IPS-18a (cell line): ENCODE measurements around the gene COL15A1.
"Not testable (repeated sequence)": the region's sequence is repeated elsewhere in the genome, so short reads cannot be mapped to it uniquely, and the experiment has no call there.

ENCODE experiments used
- H3K27ac ChIP-seq: one replicate; pipeline ENCODE4 v1.5.1; 2013; ENCODE audit warnings: low read length
- H3K27me3 ChIP-seq: one replicate; pipeline ENCODE4 v1.6.1; 2013; ENCODE audit warnings: mild to moderate bottlenecking, low read length; ENCODE audit not compliant: control insufficient read depth, insufficient read depth
- H3K36me3 ChIP-seq: one replicate; pipeline ENCODE4 v1.6.1; 2013; ENCODE audit warnings: low read depth, low read length; ENCODE audit not compliant: control insufficient read depth
- H3K4me1 ChIP-seq: one replicate; pipeline ENCODE4 v1.6.1; 2013; ENCODE audit warnings: low read depth, low read length; ENCODE audit not compliant: control insufficient read depth
- H3K4me3 ChIP-seq: one replicate; pipeline ENCODE4 v1.5.1; 2013; ENCODE audit warnings: low read length
- H3K9ac ChIP-seq: one replicate; pipeline ENCODE4 v1.6.1; 2013; ENCODE audit warnings: mild to moderate bottlenecking, low read length, moderate library complexity
- H3K9me3 ChIP-seq: one replicate; pipeline ENCODE4 v1.6.1; 2013; ENCODE audit warnings: low read depth, low read length; ENCODE audit not compliant: control insufficient read depth

Gene COL15A1

GRCh38 chr9:98943682-98944056 lies at the start of gene COL15A1:
COL15A1 (plus strand) TSS chr9:98943907; CDS start chr9:98944062, 155 bp downstream.
- Histone ChIP-seq H3K4me3 (peak within 1 kb of the TSS; percentile 54), H3K4me1 (no peaks in the 10 kb centered on the region), H3K9me3 (no peaks in the 10 kb centered on the region), H3K9ac (no peak within 1 kb of the TSS), H3K27ac (no peak within 1 kb of the TSS), H3K27me3 (peaks cover 57% of the 10 kb centered on the region), H3K36me3 (no peaks in the 10 kb centered on the region)

GRCh38 chr9:98894171-98894570 lies 49.5 kb upstream of the COL15A1 start:
- no peak overlapping the region for H3K4me3 ChIP-seq
- H3K27me3 ChIP-seq: no peaks in the 10 kb centered on the region
- no peak overlapping the region for H3K27ac ChIP-seq
- H3K36me3 ChIP-seq: no peaks in the 10 kb centered on the region
- H3K4me1 ChIP-seq: no peaks in the 10 kb centered on the region
- no peak overlapping the region for H3K9ac ChIP-seq
- no peaks in the 10 kb centered on the region for H3K9me3 ChIP-seq

- Histone ChIP-seq H3K27me3 (no peaks in the 10 kb centered on the region), H3K4me3 (no peak overlapping the region), H3K4me1 (no peaks in the 10 kb centered on the region), H3K9me3 (no peaks in the 10 kb centered on the region), H3K9ac (no peak overlapping the region), H3K36me3 (no peaks in the 10 kb centered on the region), H3K27ac (no peak overlapping the region)
Observed at GRCh38 chr9:98894761-98895160, 48.9 kb upstream of the COL15A1 start.

GRCh38 chr9:98896632-98897031 lies 47.1 kb upstream of the COL15A1 start:
- no peaks in the 10 kb centered on the region for H3K9me3 ChIP-seq
- no peak overlapping the region for H3K4me3 ChIP-seq
- no peaks in the 10 kb centered on the region for H3K36me3 ChIP-seq
- H3K27me3 ChIP-seq: no peaks in the 10 kb centered on the region
- no peak overlapping the region for H3K27ac ChIP-seq
- no peaks in the 10 kb centered on the region for H3K4me1 ChIP-seq
- no peak overlapping the region for H3K9ac ChIP-seq

- Histone ChIP-seq H3K27me3 (no peaks in the 10 kb centered on the region), H3K9ac (no peak overlapping the region), H3K4me1 (no peaks in the 10 kb centered on the region), H3K36me3 (no peaks in the 10 kb centered on the region), H3K9me3 (no peaks in the 10 kb centered on the region), H3K4me3 (no peak overlapping the region), H3K27ac (no peak overlapping the region)
Observed at GRCh38 chr9:98897745-98898144, 46.0 kb upstream of the COL15A1 start.

GRCh38 chr9:98899408-98900056 lies 44.2 kb upstream of the COL15A1 start:
- Histone ChIP-seq H3K36me3 (no peaks in the 10 kb centered on the region), H3K4me1 (no peaks in the 10 kb centered on the region), H3K27me3 (no peaks in the 10 kb centered on the region), H3K27ac (no peak overlapping the region), H3K9me3 (no peaks in the 10 kb centered on the region), H3K9ac (no peak overlapping the region), H3K4me3 (no peak overlapping the region)

- Histone ChIP-seq H3K4me1 (no peaks in the 10 kb centered on the region), H3K27ac (no peak overlapping the region), H3K9me3 (no peaks in the 10 kb centered on the region), H3K4me3 (no peak overlapping the region), H3K9ac (no peak overlapping the region), H3K36me3 (no peaks in the 10 kb centered on the region), H3K27me3 (no peaks in the 10 kb centered on the region)
Observed at GRCh38 chr9:98900244-98900643, 43.5 kb upstream of the COL15A1 start.

GRCh38 chr9:98900725-98901124 lies 43.0 kb upstream of the COL15A1 start:
- Histone ChIP-seq H3K4me3 (no peak overlapping the region), H3K27me3 (no peaks in the 10 kb centered on the region), H3K4me1 (no peaks in the 10 kb centered on the region), H3K27ac (no peak overlapping the region), H3K36me3 (no peaks in the 10 kb centered on the region), H3K9ac (no peak overlapping the region), H3K9me3 (no peaks in the 10 kb centered on the region)

- not testable (repeated sequence) for H3K9me3 ChIP-seq, H3K4me1 ChIP-seq, H3K27ac ChIP-seq, H3K4me3 ChIP-seq, H3K27me3 ChIP-seq, H3K36me3 ChIP-seq, H3K9ac ChIP-seq
Observed at GRCh38 chr9:98901843-98902242, 41.9 kb upstream of the COL15A1 start.

- Histone ChIP-seq H3K4me3 (no peak overlapping the region), H3K36me3 (no peaks in the 10 kb centered on the region), H3K9ac (no peak overlapping the region), H3K9me3 (no peaks in the 10 kb centered on the region), H3K27ac (no peak overlapping the region), H3K4me1 (no peaks in the 10 kb centered on the region), H3K27me3 (no peaks in the 10 kb centered on the region)
Observed at GRCh38 chr9:98902516-98902915, 41.2 kb upstream of the COL15A1 start.

GRCh38 chr9:98902925-98903324 lies 40.8 kb upstream of the COL15A1 start:
- Histone ChIP-seq H3K36me3 (no peaks in the 10 kb centered on the region), H3K4me3 (no peak overlapping the region), H3K9ac (no peak overlapping the region), H3K4me1 (no peaks in the 10 kb centered on the region), H3K9me3 (no peaks in the 10 kb centered on the region), H3K27me3 (no peaks in the 10 kb centered on the region), H3K27ac (no peak overlapping the region)

- Histone ChIP-seq H3K9ac (no peak overlapping the region), H3K36me3 (no peaks in the 10 kb centered on the region), H3K4me3 (no peak overlapping the region), H3K27ac (no peak overlapping the region), H3K27me3 (no peaks in the 10 kb centered on the region), H3K4me1 (no peaks in the 10 kb centered on the region), H3K9me3 (no peaks in the 10 kb centered on the region)
Observed at GRCh38 chr9:98903961-98904411, 39.7 kb upstream of the COL15A1 start.
